ENCODE results near the gene PDLIM5.

DNA sequence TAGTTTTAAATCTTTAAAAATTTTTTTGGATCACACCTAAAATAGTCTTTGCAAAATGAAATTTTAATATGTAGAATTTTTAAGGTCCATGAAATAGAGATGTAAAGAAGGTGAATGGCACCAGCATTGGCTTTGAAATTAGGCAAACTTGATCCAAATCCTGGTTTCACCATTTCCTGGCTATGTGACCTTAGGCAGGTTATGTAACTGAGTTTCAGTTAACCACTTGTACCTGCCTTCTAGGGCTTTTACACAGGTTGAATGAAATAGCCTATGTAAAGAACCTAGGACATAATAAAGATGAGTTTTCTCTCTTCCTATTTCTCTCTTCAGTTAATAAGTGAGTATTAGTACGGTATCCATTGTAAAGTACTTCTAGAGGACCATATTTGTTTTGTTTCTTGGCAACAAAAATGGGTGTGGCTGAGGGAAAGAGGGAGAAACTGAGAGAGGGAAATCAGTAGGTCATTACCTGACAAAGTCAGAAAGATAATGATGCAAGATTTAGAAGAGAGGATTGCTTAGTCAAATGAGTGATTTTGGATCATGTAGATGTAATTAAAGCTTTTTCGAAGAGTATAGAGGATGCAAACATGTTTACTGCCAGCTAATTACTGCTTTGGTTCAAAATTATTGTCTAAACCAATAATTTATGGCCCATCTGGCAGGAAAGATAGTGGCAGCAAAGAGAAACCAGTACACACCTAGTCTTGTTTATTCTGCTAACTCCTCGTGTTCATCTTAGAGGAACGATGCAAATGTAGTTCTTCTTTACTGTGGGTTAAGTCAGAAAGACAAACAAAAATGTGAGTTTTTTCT, 81.9 kb downstream of the PDLIM5 start:
- TF ChIP-seq, protein P1, sequence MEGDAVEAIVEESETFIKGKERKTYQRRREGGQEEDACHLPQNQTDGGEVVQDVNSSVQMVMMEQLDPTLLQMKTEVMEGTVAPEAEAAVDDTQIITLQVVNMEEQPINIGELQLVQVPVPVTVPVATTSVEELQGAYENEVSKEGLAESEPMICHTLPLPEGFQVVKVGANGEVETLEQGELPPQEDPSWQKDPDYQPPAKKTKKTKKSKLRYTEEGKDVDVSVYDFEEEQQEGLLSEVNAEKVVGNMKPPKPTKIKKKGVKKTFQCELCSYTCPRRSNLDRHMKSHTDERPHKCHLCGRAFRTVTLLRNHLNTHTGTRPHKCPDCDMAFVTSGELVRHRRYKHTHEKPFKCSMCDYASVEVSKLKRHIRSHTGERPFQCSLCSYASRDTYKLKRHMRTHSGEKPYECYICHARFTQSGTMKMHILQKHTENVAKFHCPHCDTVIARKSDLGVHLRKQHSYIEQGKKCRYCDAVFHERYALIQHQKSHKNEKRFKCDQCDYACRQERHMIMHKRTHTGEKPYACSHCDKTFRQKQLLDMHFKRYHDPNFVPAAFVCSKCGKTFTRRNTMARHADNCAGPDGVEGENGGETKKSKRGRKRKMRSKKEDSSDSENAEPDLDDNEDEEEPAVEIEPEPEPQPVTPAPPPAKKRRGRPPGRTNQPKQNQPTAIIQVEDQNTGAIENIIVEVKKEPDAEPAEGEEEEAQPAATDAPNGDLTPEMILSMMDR (IDR thresholded peaks at IDR 0.05; ENCODE audit: low read depth, low read length, poor library complexity, severe bottlenecking), result no peak
- no peak for TF ChIP-seq EZH2phosphoT487 (IDR thresholded peaks at IDR 0.05; ENCODE audit: borderline replicate concordance, low read length)
